ENCODE data around the gene FXYD1.

The FXYD1 gene

DNA sequence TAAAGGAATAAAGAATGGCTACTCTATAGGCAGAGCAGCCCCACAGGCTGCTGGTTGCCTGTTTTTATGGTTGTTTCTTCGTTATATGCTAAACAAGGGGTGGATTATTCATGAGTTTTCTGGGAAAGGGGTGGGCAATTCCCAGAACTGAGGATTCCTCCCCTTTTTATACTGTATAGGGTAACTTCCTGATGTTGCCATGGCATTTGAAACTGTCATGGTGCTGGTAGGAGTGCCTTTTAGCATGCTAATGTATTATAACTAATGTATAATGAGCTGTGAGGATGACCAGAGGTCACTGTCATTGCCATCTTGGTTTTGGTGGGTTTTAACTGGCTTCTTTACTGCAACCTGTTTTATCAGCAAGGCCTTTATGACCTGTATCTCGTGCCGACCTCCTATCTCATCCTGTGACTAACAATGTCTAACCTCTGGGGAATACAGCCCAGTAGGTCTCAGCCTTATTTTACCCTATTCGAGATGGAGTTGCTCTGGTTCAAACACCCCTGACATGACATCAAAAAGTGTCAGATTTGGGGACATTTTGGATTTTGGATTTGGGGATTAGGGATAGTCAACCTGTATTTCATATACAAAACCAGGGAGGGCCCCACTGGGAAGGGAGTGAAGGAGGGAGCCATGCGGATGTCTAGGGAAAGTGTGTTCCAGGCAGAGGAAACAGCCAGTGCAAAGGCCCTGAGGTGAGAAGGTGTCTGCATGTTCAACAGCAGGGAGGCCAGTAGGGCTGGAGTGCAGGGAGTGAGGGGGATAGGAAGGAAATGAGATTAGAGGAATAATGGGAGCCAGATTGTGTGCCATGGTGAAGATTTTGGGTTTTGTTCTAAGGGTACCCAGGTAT lies 26.8 kb downstream of the FXYD1 start:
- DNase-seq, result no peak

DNA sequence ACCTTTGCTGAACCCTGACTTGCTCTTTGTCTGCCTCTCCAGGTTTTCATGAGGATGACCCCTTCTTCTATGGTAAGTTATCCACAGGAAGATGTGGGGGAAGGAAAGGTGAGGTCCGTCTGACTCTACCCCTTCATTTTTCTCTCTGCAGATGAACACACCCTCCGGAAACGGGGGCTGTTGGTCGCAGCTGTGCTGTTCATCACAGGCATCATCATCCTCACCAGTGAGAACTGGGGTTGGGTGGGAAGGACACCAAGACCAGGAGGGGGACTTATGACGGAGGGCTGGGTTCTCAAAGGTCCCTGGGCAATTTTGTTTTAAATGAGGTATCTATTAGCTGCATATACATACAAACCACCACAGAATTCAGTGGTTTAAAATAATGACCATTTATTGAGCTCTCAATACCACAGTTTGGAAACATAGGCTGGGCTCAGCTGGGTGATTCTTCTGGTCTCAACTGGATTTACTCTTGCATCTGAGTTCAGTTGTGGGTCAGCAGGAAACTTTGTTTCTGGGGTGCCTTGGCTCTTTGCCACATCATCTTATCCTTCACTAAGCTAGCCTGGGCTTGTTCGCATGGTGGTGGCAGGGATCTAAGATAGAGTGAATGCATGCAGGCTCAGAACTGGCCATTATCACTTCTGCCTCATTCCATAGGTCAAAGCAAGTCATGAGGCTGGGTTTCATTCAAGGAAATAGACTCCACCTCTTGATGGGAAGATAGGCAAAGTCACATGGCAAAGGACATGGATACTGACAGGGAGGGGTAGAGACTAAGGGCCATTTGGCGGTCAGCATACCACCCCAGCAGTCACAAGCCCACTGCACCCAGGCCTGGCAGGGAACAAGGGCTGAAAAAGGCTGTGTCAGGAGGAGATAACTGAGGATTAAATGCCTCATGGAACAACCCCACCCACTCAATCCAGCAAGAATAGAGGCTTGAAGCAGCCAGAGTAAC lies 27.8 kb downstream of the FXYD1 start:
- no peak for DNase-seq

DNA sequence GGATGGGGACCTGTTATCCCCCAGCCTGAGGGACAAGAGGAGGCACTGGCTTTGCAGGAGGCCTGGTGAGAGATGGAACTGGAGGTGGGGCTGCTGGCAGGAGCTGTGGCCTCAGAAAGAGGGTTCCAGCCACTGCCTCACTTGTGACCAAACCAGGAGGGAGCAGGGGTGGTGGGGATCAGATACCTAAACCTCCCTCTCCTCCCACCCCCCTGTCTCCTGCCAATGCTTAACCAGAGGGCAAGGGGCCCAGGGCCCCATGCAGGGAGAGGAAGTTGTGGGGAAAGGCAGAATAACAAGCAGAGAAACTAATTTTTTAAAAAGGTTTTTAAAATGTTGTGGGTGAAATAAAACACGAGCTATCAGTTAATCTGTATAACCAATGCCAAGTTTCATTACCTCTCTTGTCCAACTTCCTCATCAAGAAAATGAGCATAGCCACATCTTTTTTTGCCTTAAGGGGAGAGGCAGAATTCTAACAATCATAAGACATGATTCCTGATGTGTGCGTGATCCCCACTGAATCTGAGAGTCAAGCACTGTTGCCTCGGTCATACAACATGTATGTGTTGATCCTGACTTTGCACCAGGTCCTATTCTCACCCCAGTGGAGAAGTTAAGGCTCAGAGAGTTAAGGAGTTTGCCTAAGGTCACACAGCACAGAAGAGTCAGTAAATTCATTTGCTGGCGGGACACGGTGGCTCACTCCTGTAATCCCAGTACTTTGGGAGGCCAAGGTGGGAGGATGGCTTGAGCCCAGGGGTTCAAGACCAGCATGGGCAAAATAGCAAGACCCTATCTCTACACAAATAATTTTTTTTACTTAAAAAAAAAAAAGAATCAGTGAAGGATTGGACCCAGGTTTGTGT lies 28.9 kb downstream of the FXYD1 start:
- DNase-seq, result no peak

DNA sequence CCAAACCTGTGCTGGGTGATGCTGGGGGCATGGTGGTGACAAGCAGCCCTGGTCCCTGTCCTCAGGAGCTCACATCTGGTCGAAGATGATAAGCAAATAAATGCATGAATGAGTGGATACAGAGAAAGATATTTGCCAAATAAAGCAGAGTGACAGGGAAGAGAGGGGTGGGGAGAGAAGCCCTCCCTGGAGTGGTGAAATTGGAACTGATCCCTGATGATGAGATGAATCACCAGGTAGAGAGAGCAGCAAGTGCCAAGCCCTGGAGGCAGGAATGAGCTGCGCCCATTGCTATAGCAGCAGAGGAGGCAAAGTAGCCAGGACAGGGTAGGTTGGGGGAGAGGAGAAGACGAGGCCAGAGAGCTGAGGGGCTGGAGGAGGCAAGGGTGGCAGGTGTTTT lies 29.6 kb downstream of the FXYD1 start:
- DNase-seq, result no peak

DNA sequence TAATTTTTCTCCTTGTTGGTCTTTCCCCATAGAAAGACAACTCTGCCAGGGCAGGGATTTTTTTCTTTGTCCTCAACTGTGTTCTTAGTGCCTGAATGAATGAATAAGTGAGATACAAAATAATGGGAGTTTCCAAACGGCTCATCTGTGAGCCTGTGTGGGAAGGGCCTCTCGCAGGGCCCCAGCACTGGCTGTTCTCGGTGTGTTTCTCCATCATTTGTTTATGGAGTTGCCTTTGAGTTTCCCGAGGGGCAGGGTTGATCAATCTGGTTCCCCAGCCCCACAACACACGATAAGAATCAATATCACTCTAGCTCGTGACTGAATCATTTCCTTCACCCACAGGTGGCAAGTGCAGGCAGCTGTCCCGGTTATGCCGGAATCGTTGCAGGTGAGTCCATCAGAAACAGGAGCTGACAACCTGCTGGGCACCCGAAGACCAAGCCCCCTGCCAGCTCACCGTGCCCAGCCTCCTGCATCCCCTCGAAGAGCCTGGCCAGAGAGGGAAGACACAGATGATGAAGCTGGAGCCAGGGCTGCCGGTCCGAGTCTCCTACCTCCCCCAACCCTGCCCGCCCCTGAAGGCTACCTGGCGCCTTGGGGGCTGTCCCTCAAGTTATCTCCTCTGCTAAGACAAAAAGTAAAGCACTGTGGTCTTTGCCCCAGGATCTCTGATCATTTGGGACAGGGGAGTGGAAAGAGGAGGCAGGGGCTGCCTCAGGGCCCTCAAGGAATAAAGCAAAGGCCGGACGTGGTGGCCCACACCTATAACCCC lies 30.8 kb downstream of the FXYD1 start:
- DNase-seq, result no peak

DNA sequence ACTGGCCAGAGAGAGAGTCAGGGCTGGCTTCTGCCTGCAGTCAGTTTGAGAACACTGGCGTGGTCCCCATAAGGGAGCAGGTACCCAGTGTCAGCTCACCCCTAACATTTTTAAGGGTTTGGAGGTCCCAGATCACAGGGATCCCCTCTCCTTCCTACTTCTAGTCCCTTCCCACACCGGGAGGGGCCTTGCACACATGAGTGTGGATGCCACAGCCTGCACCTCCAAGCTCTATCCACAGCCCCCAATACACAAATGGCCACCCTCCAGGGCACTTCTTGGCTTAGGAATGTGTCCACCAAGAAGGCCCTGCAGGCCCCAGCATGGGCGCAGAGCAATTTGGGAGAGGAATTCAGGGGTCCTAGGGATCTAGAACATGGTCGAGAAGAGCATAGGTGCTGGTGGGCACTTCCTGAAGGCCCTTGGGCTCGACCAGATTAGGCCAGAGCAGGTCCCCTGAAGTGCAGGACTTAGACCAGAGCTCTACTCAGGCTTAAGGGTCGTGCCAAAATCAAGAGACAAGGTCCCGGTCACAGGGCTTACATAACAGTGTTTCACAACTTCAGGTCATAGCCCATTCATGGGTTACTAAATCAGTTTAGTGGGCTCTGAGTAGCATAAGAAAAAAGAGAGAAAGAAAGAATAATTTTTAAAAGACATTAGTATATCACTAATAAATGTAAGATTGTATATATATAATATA lies 31.9 kb downstream of the FXYD1 start:
- DNase-seq, result no peak

DNA sequence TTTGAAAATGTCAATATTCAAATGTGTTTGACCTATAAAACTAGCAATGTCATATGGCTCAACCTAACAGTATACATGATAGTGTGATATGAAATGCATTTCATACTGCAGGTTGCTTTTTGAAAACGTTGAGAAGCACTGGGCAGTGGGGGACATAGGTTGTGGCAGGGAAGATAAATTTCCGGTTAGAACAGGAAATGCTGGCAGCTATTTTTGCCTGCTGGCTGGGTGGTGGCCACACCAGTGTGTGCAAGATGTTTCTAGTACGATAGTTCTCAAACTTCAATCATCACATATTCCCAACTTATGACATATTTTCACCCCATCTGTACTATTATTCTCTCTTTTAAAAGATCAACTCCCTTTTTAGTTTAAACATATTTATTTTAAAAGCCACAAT lies 33.1 kb downstream of the FXYD1 start:
- no peak for DNase-seq

DNA sequence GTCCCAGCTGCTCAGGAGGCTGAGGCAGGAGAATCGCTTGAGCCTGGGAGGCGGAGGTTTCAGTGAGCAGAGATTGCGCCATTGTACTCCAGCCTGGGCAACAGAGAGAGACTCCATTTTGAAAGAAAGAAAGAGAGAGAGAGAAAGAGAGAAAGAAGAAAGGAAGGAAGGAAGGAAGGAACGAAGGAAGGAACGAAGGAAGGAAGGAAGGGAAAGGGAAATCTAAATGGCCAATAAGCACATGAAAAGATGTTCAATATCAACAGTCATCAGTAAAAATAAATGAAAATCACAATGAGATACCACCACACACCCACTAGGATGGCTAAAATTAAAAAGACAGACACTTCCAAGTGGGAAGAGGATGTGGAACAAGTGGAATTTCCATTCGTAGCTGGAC lies 35.6 kb downstream of the FXYD1 start:
- no peak for DNase-seq

DNA sequence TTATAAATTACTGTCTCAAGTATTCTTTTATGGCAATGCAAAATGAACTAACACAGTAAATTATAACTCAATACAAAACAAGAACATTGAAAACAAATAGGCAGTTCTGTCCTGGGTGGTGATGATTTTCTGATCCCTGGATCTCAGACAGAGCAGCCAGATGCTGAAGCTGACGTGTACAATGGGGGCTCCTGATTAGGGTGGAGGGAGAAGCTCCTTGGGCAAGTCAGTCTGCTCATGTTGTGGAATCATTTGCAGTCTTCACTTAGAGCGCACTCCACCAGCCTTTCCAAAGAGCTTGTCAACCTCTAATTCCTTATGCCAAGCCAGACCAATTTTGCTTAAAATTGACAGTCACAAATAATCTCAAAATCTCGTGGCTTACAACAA lies 37.6 kb downstream of the FXYD1 start:
- no peak for DNase-seq

DNA sequence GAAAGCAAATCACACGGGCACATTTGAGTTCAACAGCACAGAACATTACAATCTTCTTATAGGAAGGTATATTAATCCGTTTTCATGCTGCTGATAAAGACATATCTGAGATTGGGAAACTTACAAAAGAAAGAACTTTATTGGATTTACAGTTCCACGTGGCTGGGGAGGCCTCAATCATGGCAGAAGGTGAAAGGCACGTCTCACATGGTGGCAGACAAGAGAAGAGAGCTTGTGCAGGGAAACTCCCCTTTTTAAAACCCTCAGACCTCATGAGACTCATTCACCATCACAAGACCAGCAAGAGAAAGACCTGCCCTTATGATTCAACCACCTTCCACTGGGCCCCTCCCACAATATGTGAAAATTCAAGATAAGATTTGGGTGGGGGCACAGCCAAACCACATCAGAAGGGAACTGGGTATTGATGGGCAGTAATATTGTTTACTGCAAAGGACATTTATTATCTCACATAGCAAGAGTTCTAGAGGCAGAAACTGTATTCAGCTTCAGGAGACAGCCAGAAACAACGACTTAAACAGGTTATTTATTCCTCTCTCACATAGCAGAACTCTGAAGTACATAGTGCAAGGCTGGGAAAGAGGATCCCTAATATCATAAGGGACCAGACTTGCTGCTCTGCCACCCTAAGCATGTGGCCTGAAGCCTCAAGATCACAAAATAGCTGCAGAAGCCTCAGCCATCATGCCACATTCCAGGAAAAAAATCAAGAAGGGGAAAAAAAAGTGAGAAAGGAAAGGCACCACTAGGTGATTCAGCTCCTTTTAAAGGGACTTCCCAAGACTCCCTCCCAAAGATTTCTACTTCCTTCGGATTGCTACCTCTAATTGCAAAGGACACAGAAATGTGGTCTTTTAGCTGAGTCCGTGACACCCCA lies 39.0 kb downstream of the FXYD1 start:
- no peak for DNase-seq

DNA sequence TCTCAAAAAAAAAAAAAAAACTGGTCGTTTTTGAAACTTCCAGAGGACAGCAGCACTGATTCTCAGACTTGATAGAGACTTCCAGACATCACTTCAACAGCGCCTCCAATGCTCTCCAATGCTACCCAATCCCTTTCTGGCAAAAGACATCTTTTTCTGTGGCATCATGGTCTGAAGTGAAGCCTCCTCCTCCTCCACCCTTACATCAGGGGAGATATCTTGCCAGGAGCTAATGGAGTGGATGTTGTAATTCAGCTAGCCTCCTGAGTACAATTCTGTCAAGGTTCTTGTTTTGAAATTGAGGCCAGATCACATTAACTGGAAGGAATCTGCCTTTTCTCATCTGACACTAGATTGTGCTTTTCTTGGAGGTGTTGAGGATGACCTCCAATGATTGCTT lies 40.1 kb downstream of the FXYD1 start:
- no peak for DNase-seq

DNA sequence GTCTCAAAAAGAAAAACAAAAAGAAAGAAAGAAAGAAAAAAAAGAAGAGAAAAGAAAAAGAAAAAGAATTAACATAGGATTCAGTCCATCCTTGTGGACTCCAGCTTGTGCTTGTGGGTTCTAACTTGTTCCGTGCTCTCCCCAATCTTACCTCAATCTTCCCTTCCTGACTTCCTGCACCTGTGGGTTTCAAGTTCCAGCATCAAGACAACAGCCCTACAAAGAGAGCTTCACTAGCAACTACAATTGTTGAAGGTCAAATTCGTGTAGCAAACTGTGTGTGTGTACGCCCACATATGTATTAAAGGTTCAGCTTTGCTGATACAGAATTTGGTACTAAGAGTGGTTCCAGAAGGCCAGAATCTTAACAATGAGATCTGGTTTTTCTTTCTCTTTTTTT lies 41.2 kb downstream of the FXYD1 start:
- DNase-seq, result no peak

DNA sequence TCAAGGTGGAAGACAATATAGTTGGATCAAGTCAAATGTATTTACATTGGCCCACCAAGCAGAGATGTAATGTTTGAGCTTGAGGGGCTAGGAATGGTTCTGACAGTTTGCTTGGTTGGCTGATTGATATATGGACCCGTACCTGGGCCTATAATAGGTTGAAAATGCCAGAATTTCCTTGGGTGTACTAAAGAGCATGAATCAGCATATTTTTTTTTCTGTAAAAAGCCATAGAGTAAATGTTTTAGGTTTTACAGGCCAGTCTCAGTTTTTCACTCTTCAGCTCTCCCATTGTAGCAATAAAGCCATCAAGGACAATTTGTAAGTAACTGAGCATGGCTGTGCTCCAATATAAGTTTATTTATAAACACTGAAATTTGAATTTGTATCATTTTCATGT lies 42.8 kb downstream of the FXYD1 start:
- no peak for DNase-seq

DNA sequence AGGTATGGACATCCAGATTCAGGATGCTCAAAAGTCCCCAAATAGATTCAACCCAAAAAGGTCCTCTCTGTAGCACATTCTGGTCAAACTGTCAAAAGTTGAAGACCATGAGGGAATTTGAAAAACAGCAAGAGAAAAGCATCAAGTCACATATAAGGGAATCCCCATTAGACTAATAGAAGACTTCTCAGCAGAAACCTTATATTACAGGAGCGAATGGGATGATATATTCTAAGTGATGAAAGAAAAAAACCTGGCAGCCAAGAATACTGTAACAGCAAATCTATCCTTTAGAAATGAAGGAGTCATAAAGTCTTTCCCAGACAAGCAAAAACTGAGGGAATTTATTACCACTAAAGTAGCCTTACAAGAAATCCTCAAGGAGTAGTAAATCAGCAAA lies 45.6 kb downstream of the FXYD1 start:
- DNase-seq, result no peak

DNA sequence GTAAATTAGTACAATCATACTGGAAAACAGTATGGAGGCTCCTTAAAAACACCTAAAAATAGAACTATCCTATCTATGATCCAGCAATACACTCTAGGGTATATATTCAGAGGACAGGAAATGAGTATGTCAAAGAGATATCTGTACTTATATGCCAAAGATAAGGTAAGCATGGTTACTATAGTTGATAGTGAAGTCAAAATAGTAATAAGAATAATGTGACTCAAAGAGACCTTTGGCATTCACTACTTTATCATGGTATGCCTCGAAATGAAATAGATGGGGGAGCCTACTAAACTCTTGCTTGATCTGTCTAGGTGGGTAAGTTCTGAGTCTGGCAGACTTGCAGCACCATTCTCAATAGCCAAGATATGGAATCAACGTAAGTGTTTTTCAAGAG lies 46.3 kb downstream of the FXYD1 start:
- no peak for DNase-seq
